GM23248 (cell line): ENCODE results near the gene FER.

Experiments
- EZH2 ChIP-seq: fragments of 200-600 bp; sonication (generic); IDR thresholded peaks from 2 replicates; pipeline ENCODE4 v1.6.1; 2018; ENCODE audit warnings: antibody characterized with exemption, mild to moderate bottlenecking; ENCODE audit not compliant: insufficient read depth, poor library complexity, severe bottlenecking
- EZH2phosphoT487 ChIP-seq: fragments of 200-600 bp; sonication (generic); IDR thresholded peaks from 2 replicates; pipeline ENCODE4 v1.6.1; 2018; ENCODE audit warnings: antibody characterized with exemption, moderate library complexity, mild to moderate bottlenecking, low read depth; ENCODE audit not compliant: insufficient read depth

DNA sequence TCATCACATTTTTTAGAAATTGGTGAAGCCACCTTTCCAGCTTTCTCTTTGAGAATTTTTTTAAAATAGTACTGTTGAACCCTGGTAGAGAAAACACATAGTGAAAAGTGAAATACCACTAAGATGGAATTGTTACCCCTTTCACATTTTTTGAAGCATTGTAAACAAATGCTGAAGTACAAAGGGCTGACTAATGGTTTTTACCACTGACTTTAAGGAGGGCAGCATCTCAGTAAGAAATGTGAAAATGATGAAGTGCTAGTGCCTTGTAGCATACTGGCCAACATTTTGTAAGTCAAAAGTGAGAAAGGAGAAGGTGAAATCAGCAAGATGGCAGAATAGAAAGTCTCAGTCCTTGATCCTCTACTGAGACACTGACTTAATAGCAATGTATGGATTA, 341.5 kb downstream of the FER start:
- no peak for TF ChIP-seq EZH2
- TF ChIP-seq EZH2phosphoT487 = no peak
